Measurements from ENCODE around the gene ZNF710.

ZNF710 gene

DNA sequence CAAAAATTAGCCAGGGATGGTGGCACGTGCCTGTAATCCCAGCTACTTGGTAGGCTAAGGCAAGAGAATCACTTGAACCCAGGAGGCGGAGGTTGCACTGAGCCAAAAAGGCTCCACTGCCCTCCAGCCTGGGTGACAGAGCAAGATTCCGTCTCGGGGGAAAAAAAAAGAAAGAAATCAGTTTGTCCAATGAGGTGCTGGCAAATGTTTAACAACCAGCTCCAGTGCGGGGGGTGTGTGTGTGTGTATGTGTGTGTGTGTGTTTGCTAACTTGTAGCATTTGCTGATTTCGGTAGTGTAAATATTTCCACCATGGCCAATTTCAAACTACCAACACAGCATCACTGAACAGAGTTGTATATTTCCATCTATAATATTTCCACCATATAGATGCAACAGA is 124.9 kb downstream of the ZNF710 start:
- DNase-seq (ENCODE audit: low read depth, low spot score) = no peak
- no peak overlapping the region for H3K27ac ChIP-seq

DNA sequence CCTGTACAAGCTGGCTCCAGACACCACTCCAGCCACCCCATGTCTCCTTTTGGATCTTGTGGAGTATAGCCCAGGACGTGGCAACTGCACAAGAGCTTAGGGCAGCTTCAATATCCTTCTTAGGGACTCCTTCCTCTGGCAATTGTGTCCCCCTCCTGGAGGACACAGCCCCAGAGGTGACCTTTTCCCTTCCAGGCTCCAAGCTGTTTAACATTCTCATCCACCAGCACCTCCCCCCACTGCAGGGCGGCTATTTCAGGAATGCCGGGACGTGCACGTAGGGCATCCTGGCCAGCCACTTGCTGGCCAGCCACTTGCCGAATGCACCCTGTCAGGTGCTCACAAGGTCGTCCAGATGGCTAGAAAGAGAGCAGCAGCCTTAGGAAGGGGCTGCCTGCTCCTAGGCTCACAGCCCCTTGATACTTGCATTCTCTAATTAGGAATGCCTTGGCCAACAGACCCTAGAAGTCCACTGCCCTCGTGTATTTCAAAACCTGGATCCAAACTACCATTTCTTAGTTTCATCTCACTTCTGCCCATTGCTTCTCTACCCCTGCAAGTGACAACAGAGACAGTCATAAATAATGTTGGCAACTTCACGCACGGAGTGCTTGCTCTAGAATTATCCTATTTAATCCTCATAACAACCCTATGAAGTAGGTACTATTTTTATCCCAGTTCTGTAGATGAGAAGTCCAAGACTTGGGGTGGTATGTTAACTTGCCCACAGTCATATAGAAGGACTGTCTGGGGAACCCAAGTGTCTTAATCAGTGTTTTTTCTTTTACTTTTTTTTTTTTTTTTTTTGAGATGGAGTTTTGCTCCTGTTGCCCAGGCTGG is 125.7 kb downstream of the ZNF710 start:
- DNase-seq (ENCODE audit: low read depth, low spot score) = no peak
- no peak overlapping the region for H3K27ac ChIP-seq

DNA sequence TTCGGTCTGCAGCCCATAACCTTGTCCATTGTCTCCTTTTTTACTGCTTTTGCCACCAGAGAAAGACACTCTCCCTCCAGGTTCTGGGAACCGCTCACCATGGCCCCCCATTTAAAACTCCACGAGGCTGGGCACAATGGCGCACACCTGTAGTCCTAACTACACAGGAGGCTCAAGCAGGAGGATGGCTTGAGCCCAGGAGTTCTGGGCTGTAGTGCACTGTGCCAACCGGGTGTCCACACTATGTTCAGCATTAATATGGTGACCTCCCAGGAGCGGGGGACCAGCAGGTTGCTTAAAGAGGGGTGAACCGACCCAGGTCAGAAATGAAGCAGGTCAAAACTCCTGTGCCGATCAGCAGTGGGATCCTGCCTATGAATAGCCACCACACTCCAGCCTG is 129.2 kb downstream of the ZNF710 start:
- H3K27ac ChIP-seq = no peak overlapping the region
- DNase-seq (ENCODE audit: low read depth, low spot score) = no peak

All from epithelial cell of prostate (primary cell).